Heart left ventricle (tissue), 13 donors: ENCODE data around the gene TMEM170B.

Source experiments
- POLR2A ChIP-seq, 2 donors: fragments of 450-650 bp; IDR thresholded peaks; one replicate each; pipeline ENCODE4 v1.6.1; 2017; ENCODE audit warnings: antibody characterized with exemption in 2 of 2, mild to moderate bottlenecking in 2 of 2, moderate library complexity in 2 of 2
- TF ChIP-seq, protein P1 (sequence below), 12 donors: fragments of 200-600 bp; sonication (generic) in 4 of 12; IDR thresholded peaks; one replicate each; pipeline versions ENCODE4 v1.5.0 to v1.8.0; 2018 to 2022; ENCODE audit warnings: antibody characterized with exemption in 12 of 12, mild to moderate bottlenecking in 5 of 12
- donor health status: ischemic (EF 13 %, LVEDD 7.1; RV severe dilation, severe dysfunction).
- donor health status: DM: no; HTN: yes; CAD: no.
- donor health status: DM: no; HTN: no; CAD: no.
- donor health status: ischemic (EF 25% LVEDD 6.9; RV normal size, moderate dysfunction).
- donor health status: ischemic (EF 25% LVEDD 5.7; RV mildly dilated, moderate dysfunction).
- donor health status: ischemic (EF 35%, LVEDD 5.7; RV mildly dilated, moderate dysfunction).
- donor health status: nonischemic (EF 11% LVEDD 7.7; RV severe dilation, severe dysfunction).
- donor health status: DM: yes; HTN: yes; CAD: no.
- donor health status: PGD.
- donor health status: ischemic (EF 29% LVEDD 5.4; RV normal size, mild dysfunction).
- donor health status: nonischemic (EF 23%, LVEDD 6.1; RV moderate dilation, normal function).

DNA sequence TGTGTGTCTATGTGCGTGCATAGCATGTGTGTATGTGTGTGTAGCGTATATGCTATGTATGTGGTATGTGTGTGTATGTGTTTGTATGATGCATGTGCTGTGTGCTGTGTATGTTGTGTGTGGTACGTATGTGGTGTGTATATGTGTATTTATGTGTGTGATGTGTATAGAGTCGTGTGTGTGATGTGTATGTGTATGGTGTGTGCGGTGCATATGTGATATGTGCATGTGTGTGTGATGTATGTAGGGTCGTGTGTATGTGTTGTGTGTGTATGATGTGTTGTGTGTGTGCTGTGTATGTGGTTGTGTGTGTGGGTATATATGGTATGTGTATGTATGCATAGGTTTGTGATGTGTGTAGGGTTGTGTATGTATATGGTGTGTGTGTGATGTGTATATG, 46.6 kb upstream of the TMEM170B start:
- TF ChIP-seq POLR2A (IDR thresholded peaks at IDR 0.05) = no peak
- TF ChIP-seq, protein P1, sequence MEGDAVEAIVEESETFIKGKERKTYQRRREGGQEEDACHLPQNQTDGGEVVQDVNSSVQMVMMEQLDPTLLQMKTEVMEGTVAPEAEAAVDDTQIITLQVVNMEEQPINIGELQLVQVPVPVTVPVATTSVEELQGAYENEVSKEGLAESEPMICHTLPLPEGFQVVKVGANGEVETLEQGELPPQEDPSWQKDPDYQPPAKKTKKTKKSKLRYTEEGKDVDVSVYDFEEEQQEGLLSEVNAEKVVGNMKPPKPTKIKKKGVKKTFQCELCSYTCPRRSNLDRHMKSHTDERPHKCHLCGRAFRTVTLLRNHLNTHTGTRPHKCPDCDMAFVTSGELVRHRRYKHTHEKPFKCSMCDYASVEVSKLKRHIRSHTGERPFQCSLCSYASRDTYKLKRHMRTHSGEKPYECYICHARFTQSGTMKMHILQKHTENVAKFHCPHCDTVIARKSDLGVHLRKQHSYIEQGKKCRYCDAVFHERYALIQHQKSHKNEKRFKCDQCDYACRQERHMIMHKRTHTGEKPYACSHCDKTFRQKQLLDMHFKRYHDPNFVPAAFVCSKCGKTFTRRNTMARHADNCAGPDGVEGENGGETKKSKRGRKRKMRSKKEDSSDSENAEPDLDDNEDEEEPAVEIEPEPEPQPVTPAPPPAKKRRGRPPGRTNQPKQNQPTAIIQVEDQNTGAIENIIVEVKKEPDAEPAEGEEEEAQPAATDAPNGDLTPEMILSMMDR (IDR thresholded peaks at IDR 0.05) = no peak
